H9 (cell line): Measurements from ENCODE around the gene MAST4. TPM values are rescaled to one million over a fixed set of nuclear protein-coding genes. Genes with fewer than 3 reads are reported as not detected.

Source experiments
- DNase-seq: peaks from one replicate; pipeline ENCODE4 v3.0.0-alpha.2; 2017
- H2AFZ ChIP-seq: one replicate; pipeline ENCODE4 v1.6.1; 2013; ENCODE audit warnings: mild to moderate bottlenecking, low read length, control low read depth, moderate library complexity
- H2AK5ac ChIP-seq: 2 replicates; pipeline ENCODE4 v1.6.1; 2013; ENCODE audit warnings: low read length, control low read depth, mixed read lengths; ENCODE audit not compliant: insufficient read length
- H2BK120ac ChIP-seq: one replicate; pipeline ENCODE4 v1.6.1; 2013; ENCODE audit warnings: low read depth, mild to moderate bottlenecking, low read length, control low read depth, inconsistent platforms; ENCODE audit not compliant: poor library complexity, severe bottlenecking
- H2BK12ac ChIP-seq: 2 replicates; pipeline ENCODE4 v1.6.1; 2013; ENCODE audit warnings: low read length, control low read depth, mixed read lengths, low read depth; ENCODE audit not compliant: insufficient read length
- H2BK15ac ChIP-seq: 2 replicates; pipeline ENCODE4 v1.6.1; 2013; ENCODE audit warnings: low read depth, low read length, control low read depth
- H2BK20ac ChIP-seq: one replicate; pipeline ENCODE4 v1.6.1; 2013; ENCODE audit warnings: low read depth, mild to moderate bottlenecking, low read length, control low read depth, inconsistent platforms; ENCODE audit not compliant: poor library complexity, severe bottlenecking
- H2BK5ac ChIP-seq: 2 replicates; pipeline ENCODE4 v1.6.1; 2013; ENCODE audit warnings: low read length, control low read depth, mixed read lengths; ENCODE audit not compliant: insufficient read length
- H3K14ac ChIP-seq: 2 replicates; pipeline ENCODE4 v1.6.1; 2013; ENCODE audit warnings: low read length, control low read depth; ENCODE audit not compliant: insufficient read depth
- H3K18ac ChIP-seq: 2 replicates; pipeline ENCODE4 v1.6.1; 2013; ENCODE audit warnings: low read depth, mild to moderate bottlenecking, mixed read lengths, low read length, control low read depth; ENCODE audit not compliant: insufficient read length
- H3K23ac ChIP-seq: 2 replicates; pipeline ENCODE4 v1.6.1; 2013; ENCODE audit warnings: low read length, control low read depth, mixed read lengths, low read depth; ENCODE audit not compliant: insufficient read length
- H3K23me2 ChIP-seq: 2 replicates; pipeline ENCODE4 v1.6.1; 2013; ENCODE audit warnings: low read depth, mild to moderate bottlenecking, mixed read lengths, low read length, control low read depth; ENCODE audit not compliant: insufficient read length, poor library complexity, severe bottlenecking
- H3K27ac ChIP-seq: 2 replicates; pipeline ENCODE4 v1.5.1; 2013; ENCODE audit warnings: low read length, control low read depth, mixed read lengths, low read depth; ENCODE audit not compliant: insufficient read length
- H3K27me3 ChIP-seq: 2 replicates; pipeline ENCODE4 v1.6.1; 2013; ENCODE audit warnings: low read length, control low read depth, inconsistent platforms; ENCODE audit not compliant: insufficient read depth
- H3K4ac ChIP-seq: 2 replicates; pipeline ENCODE4 v1.6.1; 2013; ENCODE audit warnings: low read depth, mild to moderate bottlenecking, control low read depth, inconsistent platforms, low read length, moderate library complexity
- H3K4me1 ChIP-seq: 2 replicates; pipeline ENCODE4 v1.6.1; 2013; ENCODE audit warnings: low read length, control low read depth, inconsistent platforms; ENCODE audit not compliant: insufficient read depth
- H3K4me2 ChIP-seq: 2 replicates; pipeline ENCODE4 v1.6.1; 2013; ENCODE audit warnings: low read length, control low read depth, mixed read lengths; ENCODE audit not compliant: insufficient read length, insufficient read depth
- H3K56ac ChIP-seq: 2 replicates; pipeline ENCODE4 v1.6.1; 2013; ENCODE audit warnings: low read depth, mild to moderate bottlenecking, mixed read lengths, low read length, control low read depth; ENCODE audit not compliant: insufficient read length
- H3K79me1 ChIP-seq: 2 replicates; pipeline ENCODE4 v1.6.1; 2013; ENCODE audit warnings: low read depth, mild to moderate bottlenecking, moderate library complexity, low read length, control low read depth, inconsistent platforms; ENCODE audit not compliant: insufficient read depth, poor library complexity, severe bottlenecking
- H3K79me2 ChIP-seq: 2 replicates; pipeline ENCODE4 v1.6.1; 2013; ENCODE audit warnings: low read length, control low read depth, inconsistent platforms; ENCODE audit not compliant: insufficient read depth
- H3K9ac ChIP-seq: 2 replicates; pipeline ENCODE4 v1.6.1; 2013; ENCODE audit warnings: low read length, control low read depth, mixed read lengths; ENCODE audit not compliant: insufficient read length; ENCODE audit errors: extremely low read depth
- H3K9me3 ChIP-seq: one replicate; pipeline ENCODE4 v1.6.1; 2013; ENCODE audit warnings: low read depth, low read length, inconsistent platforms; ENCODE audit not compliant: control insufficient read depth
- H3T11ph ChIP-seq: one replicate; pipeline ENCODE4 v1.6.1; 2013; ENCODE audit warnings: mild to moderate bottlenecking, low read length, control low read depth, inconsistent platforms
- H4K20me1 ChIP-seq: one replicate; pipeline ENCODE4 v1.6.1; 2013; ENCODE audit not compliant: control insufficient read depth, insufficient read length, insufficient read depth
- H4K5ac ChIP-seq: 2 replicates; pipeline ENCODE4 v1.6.1; 2013; ENCODE audit warnings: low read depth, mild to moderate bottlenecking, mixed read lengths, low read length, control low read depth; ENCODE audit not compliant: insufficient read length
- H4K8ac ChIP-seq: replicated peaks from 2 replicates; pipeline ENCODE4 v1.6.1; 2013; ENCODE audit warnings: low read length, control low read depth, mixed read lengths, low read depth; ENCODE audit not compliant: insufficient read length
- H4K91ac ChIP-seq: 2 replicates; pipeline ENCODE4 v1.6.1; 2013; ENCODE audit warnings: low read depth, mild to moderate bottlenecking, moderate library complexity, mixed read lengths, low read length, control low read depth; ENCODE audit not compliant: insufficient read length
- H3K27ac Mint-ChIP-seq, 3 experiments: 2 replicates in 2 of 3; 3 replicates in 1 of 3; pipeline ENCODE4 v1.8.0; 2020 to 2021; ENCODE audit warnings: mixed read lengths in 3 of 3, mild to moderate bottlenecking in 1 of 3, moderate library complexity in 1 of 3
- H3K27me3 Mint-ChIP-seq: 2 replicates; pipeline ENCODE4 v1.8.0; 2021; ENCODE audit warnings: low read depth, mild to moderate bottlenecking, moderate library complexity, mixed read lengths
- H3K36me3 Mint-ChIP-seq, 3 experiments: 2 replicates in 2 of 3; 3 replicates in 1 of 3; pipeline ENCODE4 v1.8.0; 2020 to 2021; ENCODE audit warnings: low read depth in 3 of 3, mixed read lengths in 3 of 3; ENCODE audit not compliant: insufficient read depth in 1 of 3
- H3K4me1 Mint-ChIP-seq, 2 experiments: 2 replicates each; pipeline ENCODE4 v1.8.0; 2020; ENCODE audit warnings: mixed read lengths in 2 of 2
- H3K4me3 Mint-ChIP-seq, 2 experiments: 2 replicates in 1 of 2; 3 replicates in 1 of 2; pipeline ENCODE4 v1.8.0; 2020 to 2021; ENCODE audit warnings: mild to moderate bottlenecking in 2 of 2, mixed read lengths in 2 of 2, moderate library complexity in 1 of 2
- H3K9me3 Mint-ChIP-seq, 2 experiments: 2 replicates in 1 of 2; 3 replicates in 1 of 2; pipeline ENCODE4 v1.8.0; 2020; ENCODE audit warnings: mild to moderate bottlenecking in 2 of 2, mixed read lengths in 2 of 2, moderate library complexity in 1 of 2
- WGBS: extraction: QIAGEN DNeasy Blood & Tissue Kit; methylation state at CpG from one replicate; pipeline ENCODE4 v1.1.7; 2013; ENCODE audit warnings: missing lambda C conversion rate, low lambda C conversion rate, mixed read lengths; ENCODE audit not compliant: insufficient read length; ENCODE audit errors: extremely low coverage; 5-methylcytosine and 5-hydroxymethylcytosine counted together
- total RNA-seq: library from RNA; stranded (reverse); gene quantifications from 2 replicates; pipeline ENCODE4 v1.2.1, GENCODE V29; 2021
- TF ChIP-seq, protein P1 (sequence below): fragments of 200-600 bp; sonication (generic); conservative IDR thresholded peaks from 3 replicates; pipeline ENCODE4 v1.8.0; 2021; ENCODE audit warnings: antibody characterized with exemption, mild to moderate bottlenecking

MAST4 gene
- total RNA-seq, 1 experiment from 2014 or later = 3.7 TPM

- Mint-ChIP-seq H3K27ac (0 out of 7 replicates have a peak overlapping the region, but pooled peaks of 1 of the 3 experiments have one; percentile 36), H3K27me3 (no peaks in the 10 kb centered on the region; the same call in 1 of the 2 replicates), H3K36me3 (no peaks in the 10 kb centered on the region), H3K4me1 (peaks cover 7 to 12% of the 10 kb centered on the region in 2 experiments), H3K9me3 (no peaks in the 10 kb centered on the region), H3K4me3 (no peak overlapping the region)
- H3K79me2 ChIP-seq = no peaks in the 10 kb centered on the region
- no peak overlapping the region for H2BK5ac ChIP-seq
- H3K27me3 ChIP-seq = no peaks in the 10 kb centered on the region
- H3K56ac ChIP-seq = no peak overlapping the region
- H3K9me3 ChIP-seq = no peaks in the 10 kb centered on the region
- H3K9ac ChIP-seq = no peak overlapping the region
- H4K91ac ChIP-seq = no peak overlapping the region
- H2BK20ac ChIP-seq = no peak overlapping the region
- no peak overlapping the region for H3K4me2 ChIP-seq
- no peak overlapping the region for H3K14ac ChIP-seq
- H2AK5ac ChIP-seq = no peak overlapping the region
- H3K27ac ChIP-seq = no peak overlapping the region
- H2BK12ac ChIP-seq = no peak overlapping the region
- H3K4me1 ChIP-seq = peaks cover 4% of the 10 kb centered on the region; the same call in 1 of the 2 replicates
- no peak overlapping the region for H3K18ac ChIP-seq
- WGBS = no CpG with 5 or more reads among the region's 2 CpGs
- H2BK120ac ChIP-seq = no peak overlapping the region
- H4K20me1 ChIP-seq = no peaks in the 10 kb centered on the region
- peaks cover 2% of the 10 kb centered on the region for H3K23me2 ChIP-seq
- H3K23ac ChIP-seq = no peak overlapping the region
- H4K5ac ChIP-seq = no peak overlapping the region
- H3K4ac ChIP-seq = no peak overlapping the region
- DNase-seq = no peak
- TF ChIP-seq, protein P1, sequence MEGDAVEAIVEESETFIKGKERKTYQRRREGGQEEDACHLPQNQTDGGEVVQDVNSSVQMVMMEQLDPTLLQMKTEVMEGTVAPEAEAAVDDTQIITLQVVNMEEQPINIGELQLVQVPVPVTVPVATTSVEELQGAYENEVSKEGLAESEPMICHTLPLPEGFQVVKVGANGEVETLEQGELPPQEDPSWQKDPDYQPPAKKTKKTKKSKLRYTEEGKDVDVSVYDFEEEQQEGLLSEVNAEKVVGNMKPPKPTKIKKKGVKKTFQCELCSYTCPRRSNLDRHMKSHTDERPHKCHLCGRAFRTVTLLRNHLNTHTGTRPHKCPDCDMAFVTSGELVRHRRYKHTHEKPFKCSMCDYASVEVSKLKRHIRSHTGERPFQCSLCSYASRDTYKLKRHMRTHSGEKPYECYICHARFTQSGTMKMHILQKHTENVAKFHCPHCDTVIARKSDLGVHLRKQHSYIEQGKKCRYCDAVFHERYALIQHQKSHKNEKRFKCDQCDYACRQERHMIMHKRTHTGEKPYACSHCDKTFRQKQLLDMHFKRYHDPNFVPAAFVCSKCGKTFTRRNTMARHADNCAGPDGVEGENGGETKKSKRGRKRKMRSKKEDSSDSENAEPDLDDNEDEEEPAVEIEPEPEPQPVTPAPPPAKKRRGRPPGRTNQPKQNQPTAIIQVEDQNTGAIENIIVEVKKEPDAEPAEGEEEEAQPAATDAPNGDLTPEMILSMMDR = no peak
- no peak overlapping the region for H4K8ac ChIP-seq
- no peaks in the 10 kb centered on the region for H3K79me1 ChIP-seq
- no peak overlapping the region for H3T11ph ChIP-seq
- no peak overlapping the region for H2AFZ ChIP-seq
- no peak overlapping the region for H2BK15ac ChIP-seq
Measured at GRCh38 chr5:66629446-66629845, 33.3 kb downstream of the MAST4 start.
